Measurements from ENCODE around the gene ZNF337. TPM values are rescaled to one million over a fixed set of nuclear protein-coding genes. Genes with fewer than 3 reads are reported as not detected.

ZNF337 gene
- total RNA-seq, 1 donor from 2014 or later = 22.0 TPM

- H3K27me3 Mint-ChIP-seq = no peaks in the 10 kb centered on the region
- no peak for TF ChIP-seq CTCF (IDR thresholded peaks at IDR 0.05; ENCODE audit: unreplicated experiment)
- peaks cover 5% of the 10 kb centered on the region for H3K9me3 Mint-ChIP-seq (ENCODE audit: low read depth)
- H3K27ac Mint-ChIP-seq = peak overlapping the region; percentile 98
- peaks cover 13% of the 10 kb centered on the region for H3K4me1 Mint-ChIP-seq (ENCODE audit: low read depth)
- H3K4me3 Mint-ChIP-seq (ENCODE audit: low read depth) = peak overlapping the region; percentile 75
- DNase-seq (ENCODE audit: low spot score, unreplicated experiment) = no peak
- H3K36me3 Mint-ChIP-seq (ENCODE audit: insufficient read depth) = peaks cover 3% of the 10 kb centered on the region
Measured at GRCh38 chr20:25624500-25624939, 72.1 kb downstream of the ZNF337 start.

Other genes starting within 250 kb of the ZNF337 start
- gene NINL, start 111.3 kb downstream of the ZNF337 start, total RNA-seq = 114 and 125 TPM in 2 replicates
- gene NANP, start 72.8 kb downstream of the ZNF337 start, total RNA-seq = 3.3 and 4.0 TPM in 2 replicates